Smooth muscle cell (in vitro differentiated cells): ENCODE measurements around the gene TBC1D26. TPM values are rescaled to one million over a fixed set of nuclear protein-coding genes. Genes with fewer than 3 reads are reported as not detected.
"Not testable (repeated sequence)": the region's sequence is repeated elsewhere in the genome, so short reads cannot be mapped to it uniquely, and the experiment has no call there.

Experiments used
- DNase-seq: peaks from one replicate; lab custom pipeline; 2025; ENCODE audit not compliant: unreplicated experiment; lab: John Stamatoyannopoulos, UW
- H2AFZ ChIP-seq: fragments of 200-600 bp; sonication (generic); 2 replicates; pipeline ENCODE4 v1.6.0; 2016; ENCODE audit warnings: antibody characterized with exemption, low read depth, mild to moderate bottlenecking
- H3F3A ChIP-seq: fragments of 200-600 bp; sonication (generic); 2 replicates; pipeline ENCODE4 v1.6.0; 2017; ENCODE audit warnings: antibody characterized with exemption, low read depth
- H3K27ac ChIP-seq: fragments of 200-600 bp; sonication (generic); 2 replicates; pipeline ENCODE4 v1.5.1; 2016; ENCODE audit warnings: low read depth, mild to moderate bottlenecking
- H3K27me3 ChIP-seq: fragments of 200-600 bp; sonication (generic); 2 replicates; pipeline ENCODE4 v1.6.1; 2016; ENCODE audit warnings: low read depth, mild to moderate bottlenecking
- H3K36me3 ChIP-seq: fragments of 200-600 bp; sonication (generic); 2 replicates; pipeline ENCODE4 v1.5.1; 2016; ENCODE audit warnings: low read depth
- H3K4me1 ChIP-seq: fragments of 200-600 bp; sonication (generic); 2 replicates; pipeline ENCODE4 v1.5.1; 2016; ENCODE audit warnings: low read depth
- H3K4me2 ChIP-seq: fragments of 200-600 bp; sonication (generic); 2 replicates; pipeline ENCODE4 v1.6.0; 2016; ENCODE audit warnings: mild to moderate bottlenecking
- H3K4me3 ChIP-seq: fragments of 200-600 bp; sonication (generic); 2 replicates; pipeline ENCODE4 v1.5.1; 2016; ENCODE audit warnings: mild to moderate bottlenecking
- H3K79me2 ChIP-seq: fragments of 200-600 bp; sonication (generic); 2 replicates; pipeline ENCODE4 v1.6.0; 2016; ENCODE audit warnings: low read depth, mild to moderate bottlenecking
- H3K9ac ChIP-seq: fragments of 200-600 bp; sonication (generic); 2 replicates; pipeline ENCODE4 v1.6.0; 2016; ENCODE audit warnings: low read depth
- H3K9me3 ChIP-seq: fragments of 200-600 bp; sonication (generic); replicated peaks from 2 replicates; pipeline ENCODE4 v1.5.1; 2016; ENCODE audit warnings: low read depth
- H4K20me1 ChIP-seq: fragments of 200-600 bp; sonication (generic); 2 replicates; pipeline ENCODE4 v1.6.0; 2016; ENCODE audit warnings: low read depth
- WGBS: methylation state at CpG from one replicate; pipeline ENCODE4 v1.1.7; 2016; ENCODE audit warnings: low lambda C conversion rate; 5-methylcytosine and 5-hydroxymethylcytosine counted together
- polyA plus RNA-seq: library from polyadenylated mRNA; unstranded; fragments of >200 nt; fragmentation: Nextera tagmentation; extraction: Ambion mirVana; gene quantifications from 2 replicates; pipeline ENCODE4 v1.2.1, GENCODE V29; 2016
- total RNA-seq: library from RNA; depleted of rRNA; stranded (reverse); fragments of >200 nt; gene quantifications from 2 replicates; pipeline ENCODE4 v1.2.3, GENCODE V29; 2014
- TF ChIP-seq, protein P1 (sequence below): fragments of 200-600 bp; sonication (generic); IDR thresholded peaks from 2 replicates; pipeline ENCODE4 v1.5.1; 2017; ENCODE audit warnings: borderline replicate concordance, mild to moderate bottlenecking, antibody characterized with exemption; ENCODE audit not compliant: insufficient read depth, poor library complexity, severe bottlenecking

Gene TBC1D26
- total and polyA plus RNA-seq, 2 experiments from 2014 or later, result 1.8 TPM; not detected in 1

DNA sequence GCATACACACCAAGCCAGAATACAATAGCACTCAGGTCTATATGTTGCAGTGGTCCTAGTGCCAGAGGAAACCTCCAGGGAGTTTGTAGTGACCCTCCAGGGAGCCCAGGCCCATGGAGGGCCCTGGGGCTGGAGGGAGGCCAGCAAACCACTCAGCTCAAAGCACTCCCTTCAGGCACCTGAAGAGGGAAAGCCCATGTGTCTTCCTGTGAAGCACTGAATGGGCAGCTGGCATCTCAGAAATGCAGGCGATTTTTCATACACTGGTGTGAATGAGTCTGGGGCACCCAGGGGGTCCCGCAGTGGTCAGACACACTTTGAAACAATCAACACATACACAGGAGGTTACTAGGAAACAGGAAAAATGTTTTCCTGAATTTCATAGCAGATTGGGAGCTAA lies 12.8 kb downstream of the TBC1D26 start:
- no peaks in the 10 kb centered on the region for H3F3A ChIP-seq
- H3K4me3 ChIP-seq, result no peak overlapping the region
- 76% methylated on average over 2 of the region's 2 CpGs for WGBS
- no peaks in the 10 kb centered on the region for H3K36me3 ChIP-seq
- TF ChIP-seq, protein P1, sequence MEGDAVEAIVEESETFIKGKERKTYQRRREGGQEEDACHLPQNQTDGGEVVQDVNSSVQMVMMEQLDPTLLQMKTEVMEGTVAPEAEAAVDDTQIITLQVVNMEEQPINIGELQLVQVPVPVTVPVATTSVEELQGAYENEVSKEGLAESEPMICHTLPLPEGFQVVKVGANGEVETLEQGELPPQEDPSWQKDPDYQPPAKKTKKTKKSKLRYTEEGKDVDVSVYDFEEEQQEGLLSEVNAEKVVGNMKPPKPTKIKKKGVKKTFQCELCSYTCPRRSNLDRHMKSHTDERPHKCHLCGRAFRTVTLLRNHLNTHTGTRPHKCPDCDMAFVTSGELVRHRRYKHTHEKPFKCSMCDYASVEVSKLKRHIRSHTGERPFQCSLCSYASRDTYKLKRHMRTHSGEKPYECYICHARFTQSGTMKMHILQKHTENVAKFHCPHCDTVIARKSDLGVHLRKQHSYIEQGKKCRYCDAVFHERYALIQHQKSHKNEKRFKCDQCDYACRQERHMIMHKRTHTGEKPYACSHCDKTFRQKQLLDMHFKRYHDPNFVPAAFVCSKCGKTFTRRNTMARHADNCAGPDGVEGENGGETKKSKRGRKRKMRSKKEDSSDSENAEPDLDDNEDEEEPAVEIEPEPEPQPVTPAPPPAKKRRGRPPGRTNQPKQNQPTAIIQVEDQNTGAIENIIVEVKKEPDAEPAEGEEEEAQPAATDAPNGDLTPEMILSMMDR, result no peak
- no peak overlapping the region for H3K27ac ChIP-seq
- no peaks in the 10 kb centered on the region for H4K20me1 ChIP-seq
- no peak for DNase-seq
- H3K9me3 ChIP-seq, result no peaks in the 10 kb centered on the region
- H3K27me3 ChIP-seq, result no peaks in the 10 kb centered on the region
- H3K9ac ChIP-seq, result no peak overlapping the region
- no peak overlapping the region for H3K4me2 ChIP-seq
- no peaks in the 10 kb centered on the region for H3K4me1 ChIP-seq
- H2AFZ ChIP-seq, result no peak overlapping the region
- H3K79me2 ChIP-seq, result no peaks in the 10 kb centered on the region

DNA sequence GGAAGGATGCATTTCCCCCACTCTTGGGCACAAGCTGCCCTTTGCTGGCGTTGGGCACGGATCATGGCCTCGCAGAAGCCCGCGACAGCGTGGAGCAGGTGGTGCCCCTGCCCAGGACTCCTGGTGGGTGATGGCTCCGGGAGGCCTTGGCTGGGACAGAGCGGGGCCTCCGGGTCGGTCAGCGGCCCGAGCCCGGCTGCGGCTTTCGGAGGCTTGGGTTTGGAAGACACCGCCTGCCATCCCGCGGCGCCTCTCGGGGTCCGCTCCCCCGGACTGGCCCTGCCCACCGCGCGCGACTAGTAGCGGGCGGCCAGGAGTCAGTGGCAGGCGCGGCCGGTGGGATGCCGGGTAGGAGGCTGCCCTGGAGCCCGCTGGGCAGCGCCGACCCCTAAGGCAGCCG lies 17.3 kb downstream of the TBC1D26 start:
- not testable (repeated sequence) for H4K20me1 ChIP-seq, H3K79me2 ChIP-seq, H3K36me3 ChIP-seq, DNase-seq, H3K4me1 ChIP-seq, H3K4me2 ChIP-seq, H3K9me3 ChIP-seq, H2AFZ ChIP-seq, H3K9ac ChIP-seq, H3K27ac ChIP-seq, H3F3A ChIP-seq, H3K27me3 ChIP-seq, H3K4me3 ChIP-seq
- 97% methylated on average over 26 of the region's 36 CpGs for WGBS

DNA sequence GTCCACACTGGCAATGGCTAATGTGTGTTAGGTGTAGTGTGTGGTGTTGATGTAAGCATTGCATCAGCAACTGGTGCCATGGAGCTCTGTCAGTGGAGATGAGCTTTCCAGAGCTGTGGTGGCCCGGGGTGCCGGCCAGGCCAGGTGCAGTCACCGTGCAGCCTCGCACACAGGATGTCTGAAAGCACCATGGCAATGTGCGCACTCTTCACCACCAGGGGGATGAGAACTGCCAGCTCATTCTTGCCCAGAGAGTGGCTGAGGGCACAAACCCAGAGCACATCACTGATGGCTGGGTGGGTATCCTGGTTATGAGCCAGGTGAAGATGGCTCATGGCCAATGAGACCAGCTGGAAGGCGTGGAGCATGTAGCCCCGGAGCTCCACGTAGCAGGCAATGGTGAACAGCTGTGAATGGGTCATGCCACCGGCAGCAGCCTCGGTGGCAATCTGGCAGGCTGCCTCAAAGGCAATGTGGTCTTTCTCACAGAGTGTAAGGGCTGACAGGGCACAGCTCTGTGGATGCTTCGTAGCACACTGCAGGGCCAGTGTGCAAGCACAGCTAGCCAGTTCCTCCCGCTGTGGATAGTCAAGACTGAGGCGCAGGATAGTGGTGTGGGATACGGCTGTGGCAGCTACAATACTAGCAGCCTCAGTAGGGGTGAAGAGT lies 36.9 kb downstream of the TBC1D26 start:
- H3K27ac ChIP-seq, result not testable (repeated sequence)

DNA sequence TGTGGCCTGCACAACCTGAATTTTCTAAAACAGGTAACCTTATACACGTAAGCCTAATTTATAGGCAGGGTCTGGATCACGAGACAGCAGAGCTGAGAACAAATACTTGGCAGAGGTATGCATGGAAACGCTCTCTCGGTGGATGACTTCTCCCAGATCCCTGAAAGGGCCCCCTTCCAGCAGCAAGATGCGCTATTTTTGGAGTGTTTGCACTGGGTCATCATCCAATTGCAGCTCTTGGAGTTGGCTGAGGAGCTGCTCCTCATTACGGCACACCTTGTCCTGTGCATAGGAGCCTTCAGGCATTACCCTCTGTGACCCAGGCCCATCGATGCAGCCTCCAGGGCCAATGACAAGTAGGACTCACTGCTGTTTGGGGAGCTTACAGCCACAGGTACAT lies 38.6 kb downstream of the TBC1D26 start:
- H3F3A ChIP-seq, result not testable (repeated sequence)

More for the DNA sequence above, 36.9 kb downstream of the TBC1D26 start:
- H3K27me3 ChIP-seq, H3K4me2 ChIP-seq, H3K4me3 ChIP-seq, H3K9me3 ChIP-seq, H3K9ac ChIP-seq, H3F3A ChIP-seq, H3K79me2 ChIP-seq, H3K36me3 ChIP-seq, DNase-seq, H4K20me1 ChIP-seq, H3K4me1 ChIP-seq, H2AFZ ChIP-seq: not testable (repeated sequence)
- WGBS, result 87% methylated on average over 9 of the region's 14 CpGs

DNA sequence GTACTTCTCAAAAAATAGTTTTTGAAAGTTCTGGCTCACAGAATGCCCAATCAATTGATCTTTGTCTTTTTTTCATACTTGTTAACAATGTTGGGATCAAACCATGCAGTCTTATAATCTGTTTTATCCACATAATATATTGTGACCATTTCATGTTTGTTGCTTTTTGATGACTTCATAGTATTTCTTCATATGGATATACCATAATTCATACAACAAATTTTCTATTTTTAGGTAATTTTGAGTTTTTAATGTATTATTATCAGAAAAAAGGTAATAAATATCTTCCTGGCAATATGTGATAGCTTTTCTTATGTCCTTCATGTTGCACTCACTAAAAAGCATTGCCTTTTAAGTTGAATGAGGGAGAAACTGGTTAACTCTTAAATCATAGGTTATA lies 44.8 kb downstream of the TBC1D26 start:
- H3K4me1 ChIP-seq, result no peaks in the 10 kb centered on the region
- no peaks in the 10 kb centered on the region for H3F3A ChIP-seq
- no peaks in the 10 kb centered on the region for H3K79me2 ChIP-seq
- TF ChIP-seq, protein P1, result no peak
- no peak overlapping the region for H2AFZ ChIP-seq
- H3K27ac ChIP-seq, result no peak overlapping the region
- H4K20me1 ChIP-seq, result no peaks in the 10 kb centered on the region
- no peak overlapping the region for H3K4me2 ChIP-seq
- DNase-seq, result no peak
- peaks cover 5% of the 10 kb centered on the region for H3K9me3 ChIP-seq
- no peaks in the 10 kb centered on the region for H3K36me3 ChIP-seq
- H3K9ac ChIP-seq, result no peak overlapping the region
- no peak overlapping the region for H3K4me3 ChIP-seq
- H3K27me3 ChIP-seq, result no peaks in the 10 kb centered on the region

More for the DNA sequence above, 38.6 kb downstream of the TBC1D26 start:
- not testable (repeated sequence) for H3K27ac ChIP-seq, H4K20me1 ChIP-seq, H3K9ac ChIP-seq, H3K27me3 ChIP-seq, H3K4me1 ChIP-seq, H3K36me3 ChIP-seq, H2AFZ ChIP-seq, H3K9me3 ChIP-seq, H3K4me3 ChIP-seq, H3K4me2 ChIP-seq, DNase-seq, H3K79me2 ChIP-seq
- 95% methylated on average over 7 of the region's 7 CpGs for WGBS
